Tibial artery (tissue), 4 donors: ENCODE results near the gene ARMH3.

Experiments
- DNase-seq, 2 donors: peaks; one replicate each; pipeline ENCODE4 v3.0.0-alpha.2; 2019
- H3K27ac ChIP-seq, 2 donors: fragments of 200-600 bp; sonication (generic) in 1 of 2; 1 replicate in 1 of 2; 2 replicates in 1 of 2; pipeline ENCODE4 v1.5.1; 2018 to 2019; ENCODE audit warnings: mild to moderate bottlenecking in 1 of 2
- H3K27me3 ChIP-seq, 2 donors: fragments of 200-600 bp; sonication (generic) in 1 of 2; one replicate each; pipeline versions ENCODE4 v1.5.1 to v1.6.0; 2016 to 2019
- H3K36me3 ChIP-seq, 3 donors: fragments of 200-600 bp; sonication (generic) in 2 of 3; one replicate each; pipeline ENCODE4 v1.5.1; 2016 to 2019; ENCODE audit warnings: mild to moderate bottlenecking in 2 of 3
- H3K4me1 ChIP-seq, 4 donors: fragments of 200-600 bp; sonication (generic) in 2 of 4; 1 replicate in 3 of 4; 2 replicates in 1 of 4; pipeline ENCODE4 v1.5.1; 2016 to 2019
- H3K4me3 ChIP-seq, 2 donors: fragments of 200-600 bp; sonication (generic) in 1 of 2; 1 replicate in 1 of 2; 2 replicates in 1 of 2; pipeline ENCODE4 v1.5.1; 2018 to 2019; ENCODE audit warnings: mild to moderate bottlenecking in 2 of 2
- H3K9me3 ChIP-seq, 3 donors: fragments of 200-600 bp; sonication (generic) in 1 of 3; one replicate each; pipeline ENCODE4 v1.5.1; 2016 to 2019
- intact Hi-C: fragments of 100-400 bp; cut with DNase I; formaldehyde crosslinking; loops from one replicate; pipeline ENCODE4 v1.15.0; 2023; ENCODE audit warnings: low total_unique reads
- TF ChIP-seq, protein P1 (sequence below), 2 experiments: fragments of 200-600 bp in 1 of 2; fragments of 450-650 bp in 1 of 2; IDR thresholded peaks; one replicate each; pipeline ENCODE4 v1.5.1; 2017 to 2019; ENCODE audit warnings: antibody characterized with exemption in 2 of 2, mild to moderate bottlenecking in 1 of 2, moderate library complexity in 1 of 2

Gene ARMH3

DNA sequence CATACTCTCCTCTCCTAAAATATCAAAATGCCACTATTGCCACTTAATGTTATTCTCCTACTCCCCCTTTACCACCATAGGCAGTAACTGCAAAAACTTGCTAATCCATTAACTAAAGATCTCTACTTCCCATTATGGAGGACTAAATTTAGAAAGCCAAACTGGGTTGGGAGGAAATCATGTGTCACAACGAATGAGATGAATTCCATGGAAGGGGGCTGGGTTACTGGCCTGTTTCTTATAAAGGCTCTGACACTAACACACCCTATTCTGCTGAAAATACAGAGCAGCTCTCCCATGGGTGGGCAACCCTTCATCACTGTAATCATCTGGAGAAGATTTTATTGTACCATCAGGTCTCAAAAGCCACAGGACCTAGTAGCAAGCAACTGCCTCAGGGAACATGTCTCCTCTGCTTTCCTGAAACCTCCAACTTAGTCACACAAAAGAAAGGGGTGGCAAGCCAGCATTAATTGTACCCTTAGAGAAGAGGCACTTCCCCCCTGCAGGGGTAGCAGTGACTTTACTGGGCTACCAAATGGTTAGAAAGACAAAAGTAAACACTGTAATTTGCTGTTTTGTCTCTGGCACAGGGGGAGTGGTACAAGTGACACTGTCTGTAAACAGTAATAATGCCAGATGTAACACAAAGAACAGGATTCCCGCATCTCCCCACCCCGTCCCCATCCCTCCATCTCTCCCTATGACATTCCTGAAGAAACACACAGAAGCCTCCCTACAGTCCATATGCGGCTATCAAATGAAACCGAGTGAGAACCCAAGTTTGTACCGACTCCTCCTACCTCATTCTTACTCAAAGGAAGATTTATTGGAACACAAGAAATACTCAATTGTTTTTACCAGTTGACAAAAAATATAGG is 81.6 kb downstream of the ARMH3 start:
- TF ChIP-seq, protein P1, sequence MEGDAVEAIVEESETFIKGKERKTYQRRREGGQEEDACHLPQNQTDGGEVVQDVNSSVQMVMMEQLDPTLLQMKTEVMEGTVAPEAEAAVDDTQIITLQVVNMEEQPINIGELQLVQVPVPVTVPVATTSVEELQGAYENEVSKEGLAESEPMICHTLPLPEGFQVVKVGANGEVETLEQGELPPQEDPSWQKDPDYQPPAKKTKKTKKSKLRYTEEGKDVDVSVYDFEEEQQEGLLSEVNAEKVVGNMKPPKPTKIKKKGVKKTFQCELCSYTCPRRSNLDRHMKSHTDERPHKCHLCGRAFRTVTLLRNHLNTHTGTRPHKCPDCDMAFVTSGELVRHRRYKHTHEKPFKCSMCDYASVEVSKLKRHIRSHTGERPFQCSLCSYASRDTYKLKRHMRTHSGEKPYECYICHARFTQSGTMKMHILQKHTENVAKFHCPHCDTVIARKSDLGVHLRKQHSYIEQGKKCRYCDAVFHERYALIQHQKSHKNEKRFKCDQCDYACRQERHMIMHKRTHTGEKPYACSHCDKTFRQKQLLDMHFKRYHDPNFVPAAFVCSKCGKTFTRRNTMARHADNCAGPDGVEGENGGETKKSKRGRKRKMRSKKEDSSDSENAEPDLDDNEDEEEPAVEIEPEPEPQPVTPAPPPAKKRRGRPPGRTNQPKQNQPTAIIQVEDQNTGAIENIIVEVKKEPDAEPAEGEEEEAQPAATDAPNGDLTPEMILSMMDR (IDR thresholded peaks at IDR 0.05) = no peak
- Histone ChIP-seq H3K27ac (no peak overlapping the region), H3K4me3 (no peak overlapping the region), H3K9me3 (no peaks in the 10 kb centered on the region), H3K36me3 (peaks cover 14 to 65% (median 34%) of the 10 kb centered on the region in 3 donors), H3K27me3 (no peaks in the 10 kb centered on the region), H3K4me1 (peaks cover 0 to 8% (median 0%) of the 10 kb centered on the region in 4 donors)
- intact Hi-C loops = no loop called here
- no peak for DNase-seq

DNA sequence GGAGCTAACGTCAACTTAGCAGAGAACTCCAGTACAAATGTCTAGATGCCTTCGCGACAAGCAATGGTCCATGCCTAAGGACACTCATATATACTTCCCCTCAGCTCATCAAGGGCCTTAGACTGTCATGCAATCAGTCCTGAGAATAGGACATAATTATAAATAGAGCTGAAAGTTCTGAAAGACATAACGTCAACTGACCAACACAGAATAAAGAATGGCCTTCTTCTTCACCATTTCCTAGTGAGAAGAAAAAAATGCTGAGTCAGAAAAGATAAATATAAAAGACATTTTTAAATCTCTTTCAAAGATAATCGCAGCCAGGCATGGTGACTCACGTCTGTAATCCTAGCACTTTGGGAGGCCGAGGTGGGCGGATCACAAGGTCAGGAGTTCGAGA is 83.2 kb downstream of the ARMH3 start:
- no peak for DNase-seq
- Histone ChIP-seq H3K4me3 (no peak overlapping the region), H3K36me3 (peaks cover 14 to 72% (median 36%) of the 10 kb centered on the region in 3 donors), H3K27ac (no peak overlapping the region), H3K27me3 (no peaks in the 10 kb centered on the region), H3K9me3 (no peaks in the 10 kb centered on the region), H3K4me1 (peaks cover 0 to 8% (median 0%) of the 10 kb centered on the region in 4 donors)
- TF ChIP-seq, protein P1 (IDR thresholded peaks at IDR 0.05) = no peak
- intact Hi-C loops = no loop called here

- H3K4me1 ChIP-seq = peaks cover 0 to 6% (median 0%) of the 10 kb centered on the region in 4 donors
- no peak for DNase-seq
- H3K9me3 ChIP-seq = no peaks in the 10 kb centered on the region
- H3K27me3 ChIP-seq = no peaks in the 10 kb centered on the region
- H3K27ac ChIP-seq = no peak overlapping the region
- no peak overlapping the region for H3K4me3 ChIP-seq
- intact Hi-C loops = no loop called here
- TF ChIP-seq, protein P1 (IDR thresholded peaks at IDR 0.05) = no peak
- peaks cover 14 to 73% (median 43%) of the 10 kb centered on the region in 3 donors for H3K36me3 ChIP-seq
Observed at GRCh38 chr10:101969412-101969922, 86.5 kb downstream of the ARMH3 start.

- Histone ChIP-seq H3K27me3 (no peaks in the 10 kb centered on the region), H3K4me1 (peaks cover 0 to under 1% (median 0%) of the 10 kb centered on the region in 4 donors), H3K36me3 (peaks cover 14 to 68% (median 40%) of the 10 kb centered on the region in 3 donors), H3K9me3 (no peaks in the 10 kb centered on the region), H3K27ac (no peak overlapping the region), H3K4me3 (no peak overlapping the region)
- DNase-seq = no peak
- intact Hi-C loops = no loop called here
- TF ChIP-seq, protein P1 (IDR thresholded peaks at IDR 0.05) = no peak
Observed at GRCh38 chr10:101968940-101969321, 87.0 kb downstream of the ARMH3 start.

GRCh38 chr10:101968286-101968939 is 87.6 kb downstream of the ARMH3 start:
- no peak overlapping the region for H3K27ac ChIP-seq
- intact Hi-C loops = no loop called here
- no peak for DNase-seq
- H3K4me1 ChIP-seq = no peaks in the 10 kb centered on the region
- peaks cover 14 to 62% (median 39%) of the 10 kb centered on the region in 3 donors for H3K36me3 ChIP-seq
- TF ChIP-seq, protein P1 (IDR thresholded peaks at IDR 0.05) = no peak
- no peaks in the 10 kb centered on the region for H3K27me3 ChIP-seq
- H3K4me3 ChIP-seq = no peak overlapping the region
- no peaks in the 10 kb centered on the region for H3K9me3 ChIP-seq
